Activated effector memory CD4-positive, alpha-beta T cell treated with Interleukin-2 at 50 U/mL for 16 hours (primary cell): ENCODE results near the gene TMEM45B.
"Not testable (repeated sequence)": the region's sequence is repeated elsewhere in the genome, so short reads cannot be mapped to it uniquely, and the experiment has no call there.

ENCODE experiments used
- DNase-seq: peaks from one replicate; pipeline ENCODE4 v3.0.0-alpha.2; 2020

TMEM45B gene

DNA sequence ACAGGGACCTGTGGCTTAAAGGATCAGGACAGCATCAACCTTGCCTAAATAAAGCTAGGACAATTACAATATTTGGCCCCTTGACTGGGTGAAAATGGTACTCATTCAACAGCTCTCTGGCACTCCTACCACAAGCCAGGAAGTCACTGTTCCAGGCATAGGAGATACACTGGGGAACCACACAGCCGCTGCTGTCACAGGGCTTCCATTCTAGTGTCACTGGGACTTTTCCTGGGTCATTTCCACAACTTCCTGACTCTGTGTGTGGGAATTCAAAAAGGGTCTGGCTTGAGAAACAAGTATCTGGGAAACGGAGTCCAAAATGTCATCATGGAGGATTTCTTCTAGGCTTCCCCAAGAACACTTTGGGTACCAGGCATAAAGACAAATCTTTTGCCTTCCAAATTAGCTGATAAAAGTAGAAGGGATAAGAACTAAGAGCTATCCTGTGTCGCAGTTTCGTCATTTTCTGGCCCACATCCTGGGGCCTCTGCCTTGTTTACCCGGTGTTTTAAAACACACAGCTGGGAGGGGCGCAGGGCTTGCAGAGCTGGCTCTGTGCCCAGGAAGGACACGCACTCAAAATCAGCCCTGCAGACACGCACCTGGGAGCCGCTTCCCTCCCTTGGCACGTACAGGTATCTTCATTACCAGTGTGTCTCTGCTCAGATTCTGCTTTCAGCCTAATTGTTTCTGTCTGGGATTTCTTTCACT is 38.0 kb downstream of the TMEM45B start:
- peak; percentile 88 for DNase-seq

DNA sequence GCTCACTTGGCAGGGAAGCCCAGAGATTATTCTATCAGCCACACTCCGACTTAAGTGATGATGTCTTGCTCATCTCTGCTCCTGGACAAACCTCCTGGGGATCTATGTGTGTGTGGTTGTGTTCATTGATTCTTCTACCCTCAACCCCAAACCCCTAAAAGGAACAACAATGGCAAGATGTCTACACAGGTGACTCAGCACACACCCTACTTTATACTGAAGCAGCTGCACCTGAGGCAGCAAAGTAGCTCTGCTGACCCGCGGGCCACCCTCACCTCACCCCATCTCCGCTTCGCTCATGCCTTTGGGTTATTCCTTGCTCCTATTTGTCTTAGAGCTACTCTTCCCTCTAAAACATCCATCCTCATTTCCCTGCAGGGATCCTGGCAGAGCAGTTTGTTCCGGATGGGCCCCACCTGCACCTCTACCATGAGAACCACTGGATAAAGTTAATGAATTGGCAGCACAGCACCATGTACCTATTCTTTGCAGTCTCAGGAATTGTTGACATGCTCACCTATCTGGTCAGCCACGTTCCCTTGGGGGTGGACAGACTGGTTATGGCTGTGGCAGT is 38.7 kb downstream of the TMEM45B start:
- no peak for DNase-seq

DNA sequence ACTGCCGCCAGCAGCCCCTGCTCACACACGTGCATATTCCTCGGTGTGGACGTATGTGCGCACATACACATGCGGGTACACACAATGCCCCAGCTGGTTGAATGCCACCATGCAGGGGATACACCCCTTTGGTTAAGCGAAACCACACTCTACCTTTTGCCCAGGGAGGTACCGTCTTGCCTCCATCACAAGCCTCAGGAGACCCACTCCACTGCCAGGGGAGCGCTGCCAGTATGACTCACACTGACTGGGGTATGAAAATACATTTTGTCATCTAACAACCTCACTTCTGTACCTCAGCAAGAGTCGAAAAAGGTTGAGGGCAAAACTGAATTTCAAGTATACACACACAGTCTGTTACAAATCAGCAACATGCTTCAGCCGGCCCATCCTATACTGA is 39.4 kb downstream of the TMEM45B start:
- DNase-seq, result no peak

DNA sequence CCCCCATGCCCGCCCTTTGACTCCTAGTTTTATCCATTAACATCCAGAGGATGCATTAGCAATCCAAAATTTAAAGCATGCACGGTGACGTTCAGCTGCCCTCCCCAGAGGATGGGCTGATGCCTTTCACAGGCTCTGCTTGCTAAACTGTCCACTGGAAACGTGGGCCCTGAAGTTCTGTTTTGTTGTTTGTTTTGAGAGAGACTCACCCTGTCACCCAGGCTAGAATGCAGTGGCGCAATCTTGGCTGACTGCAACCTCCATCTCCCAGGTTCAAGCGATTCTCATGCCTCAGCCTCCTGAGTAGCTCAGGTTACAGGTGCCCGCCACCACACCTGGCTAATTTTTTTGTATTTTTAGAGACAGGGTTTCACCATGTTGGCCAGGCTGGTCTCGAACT is 40.4 kb downstream of the TMEM45B start:
- DNase-seq, result no peak

DNA sequence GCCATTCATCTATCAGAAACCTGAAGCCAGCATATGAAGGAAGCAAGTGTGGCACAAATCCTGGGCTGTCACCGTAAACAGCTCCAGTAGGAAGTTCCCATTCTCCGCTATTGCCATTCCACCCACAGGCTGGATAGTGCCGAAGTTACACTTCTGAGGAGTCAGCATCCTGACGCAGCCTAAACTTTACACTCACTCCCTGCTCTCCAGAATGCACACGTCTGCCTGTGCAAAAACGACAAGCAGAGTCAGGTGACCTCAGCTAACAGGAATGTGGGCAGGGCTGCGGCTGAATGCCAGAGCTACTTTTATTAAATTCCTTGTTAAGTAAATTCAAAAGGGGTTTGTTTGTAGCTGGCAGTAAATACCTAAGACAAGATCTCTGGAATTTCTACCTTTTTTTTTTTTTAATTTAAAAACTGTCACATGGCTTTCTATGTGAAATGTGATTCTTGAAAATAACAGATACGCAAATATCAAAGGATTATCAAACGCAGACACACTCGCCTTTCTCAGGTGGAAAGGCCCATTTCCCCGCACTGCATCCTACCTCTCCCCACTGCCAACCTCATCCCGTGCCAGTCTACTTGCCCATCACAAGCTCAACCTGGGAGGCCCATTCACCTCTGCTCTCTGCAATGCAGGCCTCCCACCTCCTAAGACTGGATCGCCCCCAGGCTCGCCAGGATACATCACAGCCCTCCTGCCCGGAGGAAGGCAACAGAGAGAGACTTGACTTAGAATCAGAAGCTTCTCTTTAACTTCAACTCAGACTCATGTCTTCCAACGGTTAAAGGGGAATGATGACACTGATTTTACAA is 46.3 kb downstream of the TMEM45B start:
- no peak for DNase-seq

DNA sequence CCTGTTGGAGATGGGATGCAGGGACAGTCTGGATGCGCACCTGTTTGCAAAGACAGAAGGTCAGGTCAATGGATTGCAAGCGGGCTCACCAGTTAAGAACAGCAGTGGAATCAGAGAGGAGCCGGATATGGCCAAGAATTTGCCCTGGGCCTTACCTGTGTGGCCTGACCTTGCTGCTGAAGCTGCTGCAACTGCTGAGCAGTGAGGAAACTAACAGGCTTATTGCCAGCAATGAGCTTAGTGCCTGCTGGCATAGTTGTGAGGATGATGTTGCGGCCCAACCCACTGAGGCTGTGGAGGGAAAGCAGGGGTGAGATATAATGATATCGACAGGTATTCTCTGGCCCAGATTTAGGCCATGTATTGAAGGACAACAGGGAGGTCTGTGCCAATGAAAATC is 49.2 kb downstream of the TMEM45B start:
- DNase-seq, result no peak

DNA sequence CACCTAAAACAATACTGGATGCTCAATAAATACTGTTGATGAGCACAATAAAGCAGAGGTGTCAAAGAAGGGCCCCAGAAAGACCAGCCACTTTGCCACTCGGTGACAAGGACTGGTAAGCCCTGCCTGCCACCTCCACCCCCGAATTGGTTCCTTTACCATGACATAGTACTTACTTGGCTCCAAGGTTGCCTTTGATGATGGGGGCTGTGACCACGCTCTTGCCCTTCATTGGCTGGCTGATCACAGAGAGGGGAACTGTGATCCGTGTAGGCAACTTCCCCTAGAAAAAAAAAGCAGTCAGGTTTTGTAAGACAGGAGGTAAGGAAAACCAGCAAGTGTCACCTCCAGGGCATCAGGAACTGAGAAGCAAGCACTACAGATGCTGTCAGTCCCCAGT is 50.1 kb downstream of the TMEM45B start:
- DNase-seq, result no peak

DNA sequence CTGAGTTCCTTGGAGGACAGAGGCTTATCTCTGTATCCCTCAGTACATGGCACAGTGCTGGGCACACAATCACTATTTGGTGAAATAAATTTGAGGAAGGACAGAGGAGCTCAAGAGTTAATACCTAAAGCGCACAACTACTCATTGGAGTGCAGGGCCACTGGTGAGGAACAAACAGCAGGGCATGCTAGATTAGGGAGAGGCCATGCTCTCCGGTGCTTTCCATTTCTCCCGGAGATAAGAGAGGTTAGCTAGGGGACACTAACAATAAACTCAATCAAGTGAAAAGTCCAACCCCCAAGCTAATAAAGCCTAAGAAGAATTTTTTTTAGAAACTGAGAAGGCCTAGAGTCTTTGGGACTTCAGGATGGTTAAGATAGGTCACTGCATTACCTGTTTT is 50.7 kb downstream of the TMEM45B start:
- DNase-seq, result no peak

DNA sequence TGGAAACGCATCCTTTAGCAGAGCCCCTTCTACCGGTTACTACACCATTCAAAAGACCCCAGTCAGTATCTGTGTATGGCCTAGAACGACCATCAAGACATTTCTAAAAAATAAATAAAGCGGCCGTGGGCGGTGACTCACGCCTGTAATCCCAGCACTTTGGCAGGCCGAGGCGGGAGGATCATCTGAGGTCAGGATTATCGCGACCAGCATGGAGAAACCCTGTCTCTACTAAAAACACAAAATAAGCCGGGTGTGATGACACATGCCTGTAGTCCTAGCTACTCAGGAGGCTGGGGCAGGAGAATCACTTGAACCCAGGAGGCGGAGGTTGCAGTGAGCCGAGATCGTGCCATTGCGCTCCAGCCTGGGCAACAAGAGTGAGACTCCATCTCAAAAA is 53.0 kb downstream of the TMEM45B start:
- not testable (repeated sequence) for DNase-seq

DNA sequence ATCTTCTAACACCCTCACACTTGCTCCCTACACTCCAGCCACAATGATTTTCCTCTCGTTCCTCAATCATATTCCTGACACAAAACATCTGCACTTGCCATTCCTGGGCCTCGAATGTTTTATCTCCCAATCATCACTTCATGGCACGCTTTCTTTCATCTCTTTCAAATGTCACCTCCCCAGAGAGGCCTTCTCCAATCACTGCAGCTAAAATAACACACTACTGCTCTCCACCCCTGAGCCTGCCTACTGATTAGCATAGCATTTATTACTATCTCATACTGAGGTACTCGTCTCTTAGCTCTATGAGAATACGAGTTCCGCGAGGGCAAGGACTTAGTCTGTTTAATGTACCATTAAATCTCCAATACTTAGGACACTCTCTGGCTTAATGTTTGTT is 56.3 kb downstream of the TMEM45B start:
- no peak for DNase-seq

DNA sequence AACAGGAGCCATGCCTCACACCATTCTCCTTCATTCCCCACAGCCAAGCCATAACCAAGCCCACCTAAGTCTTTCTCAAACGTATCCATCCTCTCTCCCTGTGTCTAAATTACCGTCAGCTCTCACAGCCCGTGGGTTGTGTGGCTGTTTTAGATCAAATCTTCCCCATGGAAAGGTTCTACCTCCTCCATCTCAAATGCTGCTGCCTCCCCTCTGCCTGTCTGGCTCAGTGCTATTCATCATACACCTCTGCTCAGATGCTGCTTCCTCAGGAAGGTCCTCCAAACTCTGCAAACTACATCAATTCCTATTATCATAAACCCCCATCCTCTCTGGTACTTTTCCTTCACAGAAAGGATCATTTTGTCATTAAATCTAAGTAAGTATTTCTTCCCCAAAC is 64.7 kb downstream of the TMEM45B start:
- no peak for DNase-seq

DNA sequence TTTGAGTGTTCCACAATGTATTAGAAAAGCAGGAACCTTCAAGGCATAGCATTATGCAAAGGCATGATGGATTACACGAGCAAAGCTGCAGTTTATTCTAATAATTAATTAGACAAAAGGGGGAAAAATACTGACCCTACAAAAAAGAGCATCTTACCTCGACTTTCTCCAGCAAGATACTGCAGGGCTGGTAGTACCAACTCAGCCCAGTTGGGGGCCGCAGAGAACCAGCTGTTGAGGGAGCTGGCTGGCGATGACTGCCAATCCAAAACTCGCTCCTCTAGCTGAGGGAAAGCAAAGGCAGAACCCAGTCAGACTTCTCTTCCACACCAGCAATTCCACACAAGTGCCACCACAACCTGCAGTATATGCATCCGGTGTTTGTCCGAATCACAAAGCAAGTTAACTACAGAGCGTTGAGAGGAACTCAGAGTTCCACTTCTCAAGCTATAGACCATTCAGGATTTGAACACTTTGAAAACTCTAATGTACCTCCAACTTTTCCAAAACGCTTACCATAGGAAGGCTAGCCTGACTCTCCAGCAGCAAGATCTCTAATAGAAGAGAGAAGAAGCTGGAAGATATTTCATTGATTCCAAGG is 66.0 kb downstream of the TMEM45B start:
- DNase-seq, result peak; percentile 24

DNA sequence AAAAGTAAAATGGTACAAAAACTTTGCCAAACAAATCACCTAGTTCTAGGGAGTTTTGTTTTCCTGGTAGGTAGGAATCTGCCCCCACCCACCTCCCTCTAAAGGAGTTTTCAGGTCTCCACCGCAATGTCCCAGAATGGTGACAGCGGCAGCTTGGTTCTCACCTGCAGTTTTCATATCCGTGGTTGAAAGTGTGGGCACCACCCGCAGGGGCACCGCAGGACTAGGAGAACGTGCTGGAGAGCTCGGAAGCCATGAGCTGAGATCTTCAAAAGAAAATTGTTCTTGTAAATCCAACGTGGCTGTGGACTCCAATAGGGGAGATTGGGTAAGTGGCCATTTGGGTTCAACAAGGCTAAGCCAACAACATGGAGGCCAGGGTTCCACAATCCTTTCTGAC is 68.9 kb downstream of the TMEM45B start:
- DNase-seq, result no peak

DNA sequence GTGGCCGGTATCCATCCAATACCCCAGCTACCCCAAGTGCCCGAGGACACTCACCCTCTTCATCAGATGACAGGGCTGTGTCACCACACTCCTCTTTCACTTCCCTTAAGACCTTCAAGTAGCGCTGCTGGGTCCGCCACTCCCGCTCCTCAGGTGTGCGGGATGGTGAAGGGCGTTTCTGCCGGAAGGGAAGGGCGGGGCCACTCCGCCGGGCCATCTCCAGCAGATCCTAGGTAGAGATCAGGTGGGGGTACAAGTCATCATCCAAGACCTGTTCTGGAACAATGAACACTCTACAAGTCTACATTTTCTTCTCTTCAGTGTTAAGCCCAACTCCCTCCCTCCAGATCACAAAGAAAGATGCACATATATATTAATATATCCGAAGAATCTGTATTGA is 69.7 kb downstream of the TMEM45B start:
- no peak for DNase-seq

DNA sequence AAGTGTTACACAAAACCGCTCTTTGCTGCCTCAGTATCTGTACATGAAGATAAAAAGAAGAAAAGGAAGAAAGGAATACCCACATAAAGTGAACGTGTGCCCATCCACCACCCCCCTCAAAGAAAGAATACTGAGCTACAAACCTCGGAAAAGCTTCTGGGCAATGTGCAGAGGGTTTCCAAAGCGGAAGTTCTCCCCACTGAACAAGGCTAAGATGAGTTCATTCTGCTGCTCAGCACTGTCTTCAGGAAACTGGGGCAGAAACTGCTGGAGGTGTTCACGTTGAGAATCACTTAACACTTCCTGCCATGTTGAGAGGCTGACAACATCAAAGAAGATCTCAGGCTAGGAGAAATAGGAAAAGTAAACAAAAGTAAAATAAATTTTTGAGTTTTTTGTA is 72.8 kb downstream of the TMEM45B start:
- DNase-seq, result peak; percentile 13

DNA sequence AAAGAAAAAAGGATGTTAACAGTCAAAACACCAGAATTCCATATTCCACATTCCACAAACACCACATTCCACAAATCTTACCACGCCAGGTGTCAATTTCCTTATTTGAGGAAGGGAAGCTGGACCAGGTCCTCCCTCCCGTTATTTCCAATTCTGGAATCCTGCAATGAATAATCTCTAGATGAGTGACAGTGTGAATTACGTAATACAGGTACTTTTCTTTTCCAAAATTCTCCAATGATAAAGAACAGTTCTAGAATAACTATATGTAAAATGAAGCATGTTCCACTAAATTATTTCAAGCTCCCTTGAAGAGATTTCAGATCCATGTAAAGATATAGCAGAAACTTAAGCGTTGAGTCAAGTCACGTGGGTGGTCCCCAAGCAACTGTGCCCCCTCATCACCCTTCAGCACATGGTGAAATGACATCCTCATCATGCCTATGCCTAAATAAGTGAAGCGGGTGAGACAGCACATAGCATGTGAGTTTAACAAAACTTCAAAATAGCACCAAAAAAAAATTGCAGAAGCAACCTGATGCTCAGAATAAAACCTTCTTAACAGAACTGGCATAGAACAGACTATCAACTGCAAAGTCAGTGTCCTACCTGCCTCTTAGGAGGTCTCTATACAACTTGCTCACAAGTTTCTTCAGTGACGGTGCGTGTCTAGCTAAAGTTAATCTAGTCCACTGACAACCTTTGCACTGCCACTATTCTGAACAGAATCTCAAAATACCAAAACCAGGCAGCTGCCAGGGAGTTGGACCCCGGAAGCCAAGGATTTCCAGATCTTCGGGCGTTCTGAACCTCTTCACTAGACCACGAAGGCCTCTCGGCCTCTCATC is 78.9 kb downstream of the TMEM45B start:
- peak; percentile 2 for DNase-seq

DNA sequence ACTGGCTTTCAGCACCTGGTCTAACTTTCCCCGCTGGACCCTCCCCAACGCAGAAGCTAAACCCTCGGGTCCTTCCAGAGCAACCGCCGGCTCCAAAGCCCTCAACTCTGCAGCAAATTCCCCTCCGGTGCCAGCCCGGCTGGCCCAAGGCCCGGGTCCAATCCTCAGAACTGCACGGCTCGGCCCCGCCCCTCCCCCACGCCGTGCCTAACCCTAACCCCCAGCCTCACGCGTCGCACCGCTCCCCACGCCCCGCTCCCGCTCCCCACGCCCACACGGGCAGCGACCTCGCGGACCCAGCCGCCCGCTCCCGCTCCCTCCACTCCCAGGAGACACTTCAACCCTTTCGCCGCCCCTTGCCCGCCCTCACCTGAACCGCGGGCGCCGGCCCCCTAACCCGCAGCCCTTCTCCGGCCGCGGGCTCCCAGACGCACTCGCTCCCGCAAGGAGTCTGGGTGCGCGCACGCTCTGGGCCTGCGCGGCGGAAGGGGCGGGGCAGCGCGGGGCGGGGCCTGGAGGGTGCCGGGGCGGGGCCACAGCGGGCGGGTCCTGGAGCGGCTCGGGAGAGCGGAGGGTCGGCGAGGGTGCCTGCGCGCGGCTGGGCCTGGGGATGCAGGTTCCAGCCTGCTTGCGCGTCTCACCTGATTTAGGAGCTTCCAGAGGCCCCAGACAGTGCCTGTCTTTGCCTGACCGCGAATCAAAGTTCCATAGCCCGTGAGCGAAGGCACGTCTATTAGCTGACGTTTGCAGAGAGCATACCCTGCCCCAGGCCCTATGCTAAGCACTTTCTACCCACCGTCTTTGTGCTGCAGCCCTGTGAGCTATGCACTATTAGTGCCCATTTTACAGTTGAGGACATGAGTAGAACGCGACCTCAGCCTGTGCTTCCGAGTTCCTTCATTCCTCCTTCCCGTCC is 79.7 kb downstream of the TMEM45B start, which contains the start of gene NFRKB:
Gene NFRKB, minus strand, starts transcription at position 453 of the 916 bp plus-strand sequence. CDS start 2,729 bp downstream, outside the sequence.
- peak; percentile 88 for DNase-seq

DNA sequence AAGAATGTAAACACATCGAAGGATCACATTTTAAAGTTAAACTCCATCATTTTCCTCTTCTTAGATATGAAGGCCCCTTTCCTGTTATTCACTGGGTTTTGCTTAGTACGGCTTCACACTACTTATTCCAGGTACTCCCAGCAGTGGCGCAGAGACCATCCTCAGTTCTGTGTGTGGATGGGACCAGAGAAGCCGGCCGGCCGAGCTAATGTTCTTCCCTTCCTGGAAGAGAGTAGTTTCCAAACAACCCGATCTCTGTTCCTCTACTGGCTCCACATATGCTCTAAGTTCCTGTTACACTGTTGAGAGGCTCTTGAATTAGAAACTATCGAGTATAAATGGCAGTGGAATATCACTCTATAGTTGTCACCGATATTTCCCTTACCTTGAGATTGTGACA is 80.4 kb downstream of the TMEM45B start:
- no peak for DNase-seq

DNA sequence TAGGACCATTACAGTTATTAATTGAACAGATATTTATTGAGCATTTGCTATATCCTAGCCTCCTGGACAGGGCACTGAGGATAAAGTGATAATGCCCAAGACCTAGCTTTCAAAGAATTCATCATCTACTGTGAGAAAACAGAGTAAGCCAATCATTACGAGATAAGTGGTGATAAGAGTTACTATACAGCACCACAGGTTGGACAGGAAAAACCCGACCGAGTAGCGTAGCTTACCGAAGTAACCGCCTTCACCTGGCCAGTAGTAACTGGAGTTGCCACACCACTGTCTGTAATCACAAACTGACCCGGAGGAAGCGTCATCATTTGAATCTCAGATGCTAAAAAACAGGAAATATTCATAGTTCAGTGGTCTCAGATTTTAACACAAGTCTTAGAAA is 89.8 kb downstream of the TMEM45B start:
- no peak for DNase-seq
